ENCODE results near the gene LETM1. TPM values are rescaled to one million over a fixed set of nuclear protein-coding genes. Genes with fewer than 3 reads are reported as not detected.

Gene LETM1
- total RNA-seq, 1 experiment from 2014 or later = 67.3 TPM

DNA sequence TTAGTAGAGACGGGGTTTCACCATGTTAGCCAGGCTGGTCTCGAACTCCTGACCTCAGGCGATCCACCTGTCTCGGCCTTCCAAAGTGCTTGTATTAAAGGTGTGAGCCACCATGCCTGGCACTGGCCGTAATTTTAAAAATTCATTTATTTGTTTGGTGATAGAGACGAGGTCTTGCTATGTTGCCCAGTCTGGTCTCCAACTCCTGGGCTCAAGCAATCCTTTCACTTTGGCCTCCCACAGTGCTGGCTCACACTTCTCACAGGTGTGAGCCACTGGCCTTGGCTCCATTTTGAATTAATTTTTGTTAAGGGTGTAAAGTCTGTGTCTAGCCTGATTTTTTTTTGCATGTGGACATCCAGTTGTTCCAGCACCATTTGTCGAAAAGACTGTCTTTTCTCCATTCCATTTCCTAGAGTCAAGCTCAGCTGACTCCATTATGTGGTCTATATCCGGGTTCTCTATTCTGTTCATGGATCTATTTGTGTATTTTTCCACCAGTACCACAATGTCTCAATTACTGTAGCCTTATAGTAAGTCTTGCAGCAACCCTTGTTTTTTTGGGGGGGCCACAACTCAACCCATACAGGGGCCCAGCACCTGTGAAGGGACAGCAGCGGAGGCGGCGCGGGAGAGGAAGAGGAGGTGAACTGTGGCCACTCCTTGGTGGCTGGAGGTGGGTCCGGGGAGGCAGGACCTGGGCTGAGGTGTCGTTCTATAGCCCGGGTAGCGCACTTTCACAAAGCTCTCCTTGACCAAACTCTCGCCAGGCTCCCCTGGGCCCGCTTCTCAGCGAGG lies 13.8 kb upstream of the LETM1 start:
- H3K27ac ChIP-seq (ENCODE audit: low read depth, low read length) = peak overlapping the region; percentile 100
- no peaks in the 10 kb centered on the region for H3K9me3 ChIP-seq (ENCODE audit: control insufficient read depth in 1 of 2, insufficient read depth in 1 of 2, low read depth in 1 of 2, low read length in 2 of 2)
- peaks cover 3% of the 10 kb centered on the region; the same call in 1 of the 2 replicates for H4K20me1 ChIP-seq (ENCODE audit: insufficient read depth)
- peak overlapping the region; percentile 81 for H3K9ac ChIP-seq (ENCODE audit: low read length)
- peaks cover 29% of the 10 kb centered on the region for H3K79me2 ChIP-seq (ENCODE audit: insufficient read depth, low read length)
- H3K9me2 ChIP-seq (ENCODE audit: insufficient read depth) = no peaks in the 10 kb centered on the region
- TSS peak; percentile 82 for BruUV-seq (replicated peaks)
- no peak overlapping the region for H2AFZ ChIP-seq (ENCODE audit: low read depth, low read length, poor library complexity, severe bottlenecking)
- ChIA-PET RAD21 (ENCODE audit: low non-redundant PET in 1 of 2, low total read pairs in 2 of 2, uncharacterized antibody in 2 of 2, unreplicated experiment in 2 of 2) (no interaction called here), CTCF (interaction anchor here (1.2 kb wide), 1 partner anchor 122 kb away, joined by 3 read pairs; no protein-coding TSS in a partner anchor), POLR2A (interaction anchor here (1.3 to 1.7 kb wide), 2 partner anchors 11 to 13 kb away, joined by 4 read pairs; partner anchors contain the start of gene LETM1)
- peaks cover 26 to 52% of the 10 kb centered on the region in 2 experiments for H3K4me1 ChIP-seq (ENCODE audit: control insufficient read depth in 1 of 2, insufficient read depth in 2 of 2, low read length in 2 of 2)
- DNase-seq (ENCODE audit: low read depth, low spot score) (no peak), ATAC-seq (peak; percentile 41)
- H3K4me3 ChIP-seq (replicated peaks in 1 of 2; ENCODE audit: low read depth in 1 of 2, low read length in 2 of 2) = peak overlapping the region; percentile 51 to 56
- no peaks in the 10 kb centered on the region for H3K27me3 ChIP-seq (ENCODE audit: insufficient read depth, low read length)
- no peak for TF ChIP-seq RAD21 (IDR thresholded peaks at IDR 0.05; ENCODE audit: low read depth)
- TF ChIP-seq, protein P1, sequence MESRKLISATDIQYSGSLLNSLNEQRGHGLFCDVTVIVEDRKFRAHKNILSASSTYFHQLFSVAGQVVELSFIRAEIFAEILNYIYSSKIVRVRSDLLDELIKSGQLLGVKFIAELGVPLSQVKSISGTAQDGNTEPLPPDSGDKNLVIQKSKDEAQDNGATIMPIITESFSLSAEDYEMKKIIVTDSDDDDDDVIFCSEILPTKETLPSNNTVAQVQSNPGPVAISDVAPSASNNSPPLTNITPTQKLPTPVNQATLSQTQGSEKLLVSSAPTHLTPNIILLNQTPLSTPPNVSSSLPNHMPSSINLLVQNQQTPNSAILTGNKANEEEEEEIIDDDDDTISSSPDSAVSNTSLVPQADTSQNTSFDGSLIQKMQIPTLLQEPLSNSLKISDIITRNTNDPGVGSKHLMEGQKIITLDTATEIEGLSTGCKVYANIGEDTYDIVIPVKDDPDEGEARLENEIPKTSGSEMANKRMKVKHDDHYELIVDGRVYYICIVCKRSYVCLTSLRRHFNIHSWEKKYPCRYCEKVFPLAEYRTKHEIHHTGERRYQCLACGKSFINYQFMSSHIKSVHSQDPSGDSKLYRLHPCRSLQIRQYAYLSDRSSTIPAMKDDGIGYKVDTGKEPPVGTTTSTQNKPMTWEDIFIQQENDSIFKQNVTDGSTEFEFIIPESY (IDR thresholded peaks at IDR 0.05; ENCODE audit: extremely low read depth, insufficient replicate concordance, low read length) = peak; percentile 24
- TF ChIP-seq YY1 (IDR thresholded peaks at IDR 0.05; ENCODE audit: extremely low read depth, insufficient replicate concordance, low read depth, low read length) = no peak
- TF ChIP-seq SIN3A (IDR thresholded peaks at IDR 0.05; ENCODE audit: low read depth) = peak; percentile 21; the same call in 1 of the 2 replicates
- intact Hi-C loops (cut with micrococcal nuclease) = no loop called here
- no peaks in the 10 kb centered on the region for H3K36me3 ChIP-seq (ENCODE audit: control insufficient read depth in 1 of 2, insufficient read depth in 2 of 2, low read length in 2 of 2)
- H3K4me2 ChIP-seq (ENCODE audit: low read length) = peak overlapping the region; percentile 90

DNA sequence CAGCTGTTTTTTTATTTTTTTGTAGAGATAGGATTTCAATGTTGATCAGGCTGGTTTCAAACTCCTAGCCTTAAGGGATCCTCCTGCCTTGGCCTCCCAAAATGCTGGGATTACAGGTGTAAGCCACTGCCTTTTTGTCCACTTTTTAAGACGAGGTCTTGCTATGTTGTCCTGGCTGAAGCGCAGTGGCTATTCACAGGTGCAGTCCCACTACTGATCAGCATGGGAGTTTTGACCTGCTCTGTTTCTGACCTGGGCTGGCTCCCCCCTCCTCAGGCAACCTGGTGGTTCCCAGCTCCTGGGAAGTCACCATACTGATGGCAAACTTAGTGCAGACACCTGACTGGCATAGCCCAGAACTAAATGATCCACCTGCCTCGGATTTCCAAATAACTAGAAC lies 13.0 kb upstream of the LETM1 start:
- intact Hi-C loops (cut with micrococcal nuclease) = no loop called here
- ChIA-PET POLR2A (no interaction called here), CTCF (no interaction called here), RAD21 (ENCODE audit: low non-redundant PET in 1 of 2, low total read pairs in 2 of 2, uncharacterized antibody in 2 of 2, unreplicated experiment in 2 of 2) (no interaction called here)
- H3K9me3 ChIP-seq (ENCODE audit: control insufficient read depth in 1 of 2, insufficient read depth in 1 of 2, low read depth in 1 of 2, low read length in 2 of 2) = no peaks in the 10 kb centered on the region
- peak overlapping the region; percentile 59 for H3K4me2 ChIP-seq (ENCODE audit: low read length)
- peaks cover 3% of the 10 kb centered on the region; the same call in 1 of the 2 replicates for H4K20me1 ChIP-seq (ENCODE audit: insufficient read depth)
- ATAC-seq (no peak), DNase-seq (ENCODE audit: low read depth, low spot score) (no peak)
- no peaks in the 10 kb centered on the region for H3K36me3 ChIP-seq (ENCODE audit: control insufficient read depth in 1 of 2, insufficient read depth in 2 of 2, low read length in 2 of 2)
- no peak overlapping the region for H3K4me3 ChIP-seq (replicated peaks in 1 of 2; ENCODE audit: low read depth in 1 of 2, low read length in 2 of 2)
- peaks cover 23 to 47% of the 10 kb centered on the region in 2 experiments for H3K4me1 ChIP-seq (ENCODE audit: control insufficient read depth in 1 of 2, insufficient read depth in 2 of 2, low read length in 2 of 2)
- no peak overlapping the region for H2AFZ ChIP-seq (ENCODE audit: low read depth, low read length, poor library complexity, severe bottlenecking)
- no peaks in the 10 kb centered on the region for H3K9me2 ChIP-seq (ENCODE audit: insufficient read depth)
- H3K27me3 ChIP-seq (ENCODE audit: insufficient read depth, low read length) = no peaks in the 10 kb centered on the region
- no peak overlapping the region for H3K9ac ChIP-seq (ENCODE audit: low read length)
- peaks cover 21% of the 10 kb centered on the region for H3K79me2 ChIP-seq (ENCODE audit: insufficient read depth, low read length)
- no TSS peak for BruUV-seq (replicated peaks)
- no peak overlapping the region for H3K27ac ChIP-seq (ENCODE audit: low read depth, low read length)
- no peak for TF ChIP-seq EZH2 (IDR thresholded peaks at IDR 0.05)
- TF ChIP-seq, protein P2, sequence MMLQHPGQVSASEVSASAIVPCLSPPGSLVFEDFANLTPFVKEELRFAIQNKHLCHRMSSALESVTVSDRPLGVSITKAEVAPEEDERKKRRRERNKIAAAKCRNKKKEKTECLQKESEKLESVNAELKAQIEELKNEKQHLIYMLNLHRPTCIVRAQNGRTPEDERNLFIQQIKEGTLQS (IDR thresholded peaks at IDR 0.05) = no peak
- TF ChIP-seq POLR2AphosphoS5 (IDR thresholded peaks at IDR 0.05; ENCODE audit: low read depth, low read length) = no peak
- TF ChIP-seq FOSL1 (IDR thresholded peaks at IDR 0.05; ENCODE audit: low read depth) = no peak
- TF ChIP-seq, protein P3, sequence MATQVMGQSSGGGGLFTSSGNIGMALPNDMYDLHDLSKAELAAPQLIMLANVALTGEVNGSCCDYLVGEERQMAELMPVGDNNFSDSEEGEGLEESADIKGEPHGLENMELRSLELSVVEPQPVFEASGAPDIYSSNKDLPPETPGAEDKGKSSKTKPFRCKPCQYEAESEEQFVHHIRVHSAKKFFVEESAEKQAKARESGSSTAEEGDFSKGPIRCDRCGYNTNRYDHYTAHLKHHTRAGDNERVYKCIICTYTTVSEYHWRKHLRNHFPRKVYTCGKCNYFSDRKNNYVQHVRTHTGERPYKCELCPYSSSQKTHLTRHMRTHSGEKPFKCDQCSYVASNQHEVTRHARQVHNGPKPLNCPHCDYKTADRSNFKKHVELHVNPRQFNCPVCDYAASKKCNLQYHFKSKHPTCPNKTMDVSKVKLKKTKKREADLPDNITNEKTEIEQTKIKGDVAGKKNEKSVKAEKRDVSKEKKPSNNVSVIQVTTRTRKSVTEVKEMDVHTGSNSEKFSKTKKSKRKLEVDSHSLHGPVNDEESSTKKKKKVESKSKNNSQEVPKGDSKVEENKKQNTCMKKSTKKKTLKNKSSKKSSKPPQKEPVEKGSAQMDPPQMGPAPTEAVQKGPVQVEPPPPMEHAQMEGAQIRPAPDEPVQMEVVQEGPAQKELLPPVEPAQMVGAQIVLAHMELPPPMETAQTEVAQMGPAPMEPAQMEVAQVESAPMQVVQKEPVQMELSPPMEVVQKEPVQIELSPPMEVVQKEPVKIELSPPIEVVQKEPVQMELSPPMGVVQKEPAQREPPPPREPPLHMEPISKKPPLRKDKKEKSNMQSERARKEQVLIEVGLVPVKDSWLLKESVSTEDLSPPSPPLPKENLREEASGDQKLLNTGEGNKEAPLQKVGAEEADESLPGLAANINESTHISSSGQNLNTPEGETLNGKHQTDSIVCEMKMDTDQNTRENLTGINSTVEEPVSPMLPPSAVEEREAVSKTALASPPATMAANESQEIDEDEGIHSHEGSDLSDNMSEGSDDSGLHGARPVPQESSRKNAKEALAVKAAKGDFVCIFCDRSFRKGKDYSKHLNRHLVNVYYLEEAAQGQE (IDR thresholded peaks at IDR 0.05; ENCODE audit: low read depth) = no peak
- no peak for TF ChIP-seq JUND (IDR thresholded peaks at IDR 0.05)
- no peak for TF ChIP-seq CBX3 (IDR thresholded peaks at IDR 0.05; ENCODE audit: low read depth)
- TF ChIP-seq ELF1 (IDR thresholded peaks at IDR 0.05; ENCODE audit: borderline replicate concordance, low read depth) = no peak
- TF ChIP-seq CEBPB (IDR thresholded peaks at IDR 0.05; ENCODE audit: low read depth) = no peak
- TF ChIP-seq POLR2A (IDR thresholded peaks at IDR 0.05; ENCODE audit: borderline replicate concordance, extremely low read depth, insufficient read depth, insufficient read length) = no peak
- TF ChIP-seq YY1 (IDR thresholded peaks at IDR 0.05; ENCODE audit: extremely low read depth, insufficient replicate concordance, low read depth, low read length) = no peak
